C1 segment of cervical spinal cord (tissue), 14 donors: ENCODE results near the gene MLLT3.

ENCODE experiments used
- DNase-seq, 14 donors: peaks; one replicate each; lab custom pipeline; 2025; lab: John Stamatoyannopoulos, UW

The MLLT3 gene

DNA sequence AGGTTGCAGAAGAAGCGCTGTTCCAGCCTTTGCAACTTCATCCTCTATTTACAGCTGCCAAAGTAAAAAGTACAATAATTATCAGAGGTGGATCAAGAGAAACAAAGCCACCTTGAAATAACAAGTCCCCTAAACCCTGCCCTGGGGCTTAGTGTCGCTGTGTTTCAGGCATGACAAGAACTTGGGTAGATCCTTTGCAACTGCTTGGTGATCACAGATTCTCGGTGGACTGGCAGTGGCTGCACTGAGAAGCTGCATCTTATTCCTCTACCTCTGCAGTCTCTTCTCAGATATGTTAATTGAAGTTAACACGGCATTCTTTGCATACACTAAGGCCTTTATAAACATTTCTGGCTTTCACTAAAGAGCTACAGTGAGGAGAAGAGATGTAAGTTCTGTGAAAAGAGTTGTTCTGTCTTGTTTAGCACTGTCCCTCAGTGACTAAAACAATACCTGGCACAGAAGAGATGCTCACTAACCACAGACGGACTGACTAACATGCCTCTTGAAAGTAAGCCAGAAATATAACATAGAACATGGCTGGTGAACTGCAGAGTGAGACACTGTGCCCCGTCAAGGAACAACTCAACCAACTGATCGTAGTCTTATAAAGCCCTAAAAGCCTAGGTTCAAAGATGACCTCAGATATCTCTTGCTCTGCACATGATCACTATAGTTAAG, 144.2 kb downstream of the MLLT3 start:
- DNase-seq: no peak

DNA sequence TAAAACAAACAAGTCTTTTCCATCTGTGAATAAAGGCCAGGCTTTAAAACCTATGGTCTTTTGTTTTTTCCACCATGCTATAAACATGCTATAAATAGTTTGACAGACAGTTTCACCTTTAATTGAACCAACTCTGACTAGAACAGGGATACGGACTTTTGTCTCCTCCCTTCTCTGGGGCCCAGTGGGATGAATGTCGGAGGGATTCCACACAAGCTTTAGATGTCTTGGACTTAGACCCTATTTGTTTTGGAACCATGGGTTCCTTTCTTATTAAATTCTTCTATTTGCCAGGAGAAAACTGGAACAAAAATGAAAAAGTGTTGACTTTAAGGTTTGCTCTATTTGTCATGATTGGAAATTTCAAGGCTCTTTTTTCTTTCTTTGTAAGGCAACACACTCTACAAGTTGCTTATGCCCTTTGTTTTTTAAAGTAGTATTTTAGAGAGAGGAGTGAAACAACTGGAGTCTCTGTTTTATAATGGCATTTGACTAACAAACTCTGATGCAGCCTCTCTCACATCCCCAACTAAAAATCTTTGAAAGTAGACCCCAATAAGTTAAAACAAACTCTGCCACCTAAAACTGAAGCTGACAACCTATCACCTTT, 145.3 kb downstream of the MLLT3 start:
- DNase-seq: no peak

DNA sequence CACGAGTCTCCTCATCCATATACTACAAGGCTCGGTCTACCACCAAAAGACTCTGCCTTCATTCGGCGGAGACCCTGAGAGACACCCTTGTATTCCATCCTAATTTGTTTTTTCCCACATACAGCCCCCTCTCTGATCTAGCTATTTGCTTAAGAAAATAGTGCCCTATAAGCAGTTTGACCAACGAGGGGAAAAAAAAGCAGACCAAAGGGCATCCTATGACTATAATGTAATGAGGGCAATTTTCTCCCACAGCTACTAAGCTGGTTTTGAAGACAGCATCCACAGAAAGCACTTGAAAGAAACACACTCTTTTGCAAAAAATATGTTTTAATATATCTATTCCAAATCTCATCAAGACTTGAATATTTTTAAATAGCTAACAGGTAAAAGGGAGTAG, 147.8 kb downstream of the MLLT3 start:
- no peak for DNase-seq

DNA sequence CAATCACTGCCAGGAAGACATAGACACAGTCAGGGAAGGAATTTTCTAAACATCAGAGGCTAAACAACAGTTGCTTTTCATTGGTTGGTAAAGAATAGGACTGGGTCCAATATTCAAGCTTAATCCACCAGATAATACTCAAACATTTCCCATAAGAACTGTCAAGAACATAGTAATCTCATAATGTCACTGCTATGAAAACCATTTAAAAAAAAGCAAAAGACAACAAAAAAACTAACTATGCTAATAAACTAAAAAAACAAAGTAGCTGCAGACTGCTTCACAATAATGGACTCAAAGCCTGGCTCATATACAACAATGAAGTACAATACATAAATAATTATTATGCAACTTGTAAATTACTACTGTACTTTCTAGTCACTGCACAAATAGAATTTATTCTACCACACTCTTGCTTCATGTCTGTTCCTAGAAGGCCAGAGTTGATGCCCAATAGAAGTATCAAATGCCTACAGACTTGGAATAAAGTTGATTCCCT, 148.7 kb downstream of the MLLT3 start:
- DNase-seq: no peak

DNA sequence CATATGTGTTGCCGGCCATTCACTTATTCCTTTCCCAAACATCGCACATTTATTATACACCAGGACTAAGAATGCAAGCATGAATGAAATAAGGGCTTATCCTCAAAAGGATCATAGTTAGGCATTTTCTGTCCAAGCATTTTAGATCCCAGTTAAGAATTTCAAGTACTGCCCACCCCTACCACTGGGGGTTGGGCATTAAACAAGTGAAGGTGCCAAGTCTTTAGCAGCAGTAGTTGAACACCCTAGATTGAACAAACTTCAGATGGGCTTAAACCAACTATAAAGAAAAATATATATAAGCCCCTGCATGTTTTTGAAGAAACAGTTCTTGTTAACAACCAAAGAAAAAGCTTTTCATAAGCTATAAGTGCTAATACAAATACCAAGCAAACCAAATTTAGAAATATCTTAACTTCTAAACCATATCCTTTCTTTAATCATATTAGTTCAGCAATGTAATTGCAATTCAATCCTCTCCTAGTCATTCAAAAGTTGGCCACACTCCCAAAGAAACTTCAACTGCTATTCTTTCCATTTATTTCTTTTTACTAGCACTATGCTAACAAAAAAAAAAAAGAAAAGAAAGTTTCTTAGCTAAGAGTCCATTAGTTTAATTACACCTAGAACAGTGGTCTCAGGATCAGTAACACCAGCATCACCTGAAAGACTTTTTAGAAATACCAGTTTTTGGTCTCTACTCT, 149.8 kb downstream of the MLLT3 start:
- no peak for DNase-seq

DNA sequence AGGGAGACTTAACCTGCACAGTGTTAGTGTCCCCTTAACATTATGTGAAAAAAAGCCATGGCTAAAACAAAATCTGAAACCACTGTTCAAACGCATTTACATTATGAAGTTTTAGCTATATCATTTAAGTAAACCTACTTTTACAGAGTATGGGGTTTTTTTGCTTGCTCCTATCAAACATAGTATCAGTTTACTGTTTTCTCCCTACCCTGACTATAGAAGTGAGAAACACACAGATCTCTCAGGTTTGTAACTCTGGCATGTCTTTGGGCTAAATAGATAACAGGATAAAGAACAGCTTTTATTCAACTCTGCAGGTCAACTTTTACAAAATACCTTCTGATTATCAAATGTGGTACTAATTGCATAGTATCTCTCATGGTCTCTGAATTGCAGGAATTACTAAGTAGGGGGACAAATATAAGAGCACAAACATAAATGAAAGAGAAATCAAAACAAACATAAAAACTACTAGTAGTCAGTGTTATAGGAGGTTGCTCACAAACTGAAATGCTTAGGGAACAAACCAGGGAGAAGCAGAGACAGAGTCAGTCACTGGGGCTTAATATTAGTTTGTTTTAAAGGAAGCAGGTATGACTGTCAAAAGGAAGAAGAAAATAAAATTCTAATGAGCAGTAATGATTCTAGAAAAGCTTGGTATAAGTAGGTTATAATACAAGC, 155.8 kb downstream of the MLLT3 start:
- no peak for DNase-seq

DNA sequence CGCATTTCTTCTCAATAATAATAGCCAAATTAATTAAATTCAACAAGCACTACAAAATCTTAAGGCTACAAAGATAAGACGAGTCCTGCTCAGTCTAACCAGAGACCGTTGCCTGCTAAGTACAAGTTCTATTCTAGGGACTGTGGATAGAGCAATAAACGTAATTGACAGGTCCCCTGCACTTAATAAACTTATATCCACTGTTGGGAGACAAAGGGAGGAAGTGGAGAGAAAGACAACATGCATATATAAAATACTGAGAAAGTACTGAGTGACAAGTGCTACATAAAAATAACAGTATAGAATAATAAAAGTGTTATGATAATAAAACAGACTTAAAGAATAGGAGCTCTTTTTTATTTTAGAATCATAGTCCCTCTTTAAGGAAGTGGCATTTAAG, 158.1 kb downstream of the MLLT3 start:
- no peak for DNase-seq

DNA sequence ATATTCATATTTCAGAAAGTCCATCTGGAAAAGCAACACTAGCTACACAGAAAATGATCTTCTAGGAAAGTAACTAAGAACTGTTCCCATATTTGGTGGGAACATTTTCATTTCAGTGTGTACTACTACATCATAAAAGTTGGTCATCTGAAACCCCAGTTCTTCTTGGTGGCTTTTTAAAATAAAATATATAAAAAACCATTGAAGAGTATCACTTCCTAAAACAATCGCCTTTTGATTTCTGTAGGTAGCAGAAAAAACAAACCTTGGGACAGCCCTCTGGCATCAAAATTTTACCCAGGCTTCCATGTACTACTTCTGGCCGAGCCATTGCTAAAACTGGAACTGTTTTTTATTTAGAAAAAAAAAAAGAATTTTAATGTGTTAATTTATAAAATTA, 158.5 kb downstream of the MLLT3 start:
- DNase-seq: no peak

DNA sequence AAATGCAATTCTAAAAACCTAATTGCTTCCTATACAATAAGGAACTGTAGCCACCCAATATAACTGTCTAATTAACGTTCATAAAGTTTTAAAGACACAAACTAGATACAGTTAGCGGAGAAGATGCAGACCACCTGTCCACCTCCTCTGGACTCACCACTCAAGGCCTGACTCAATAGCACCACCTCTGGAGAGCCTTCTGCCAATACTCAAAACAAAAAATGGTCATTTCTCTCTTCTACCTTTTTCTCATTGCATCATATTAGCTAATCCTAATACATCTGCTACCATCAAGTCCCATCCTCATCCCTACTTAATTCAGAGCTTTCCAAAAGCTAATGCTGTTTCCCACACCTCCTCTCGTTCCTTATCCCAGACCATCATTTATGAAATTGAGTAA, 159.9 kb downstream of the MLLT3 start:
- no peak for DNase-seq

DNA sequence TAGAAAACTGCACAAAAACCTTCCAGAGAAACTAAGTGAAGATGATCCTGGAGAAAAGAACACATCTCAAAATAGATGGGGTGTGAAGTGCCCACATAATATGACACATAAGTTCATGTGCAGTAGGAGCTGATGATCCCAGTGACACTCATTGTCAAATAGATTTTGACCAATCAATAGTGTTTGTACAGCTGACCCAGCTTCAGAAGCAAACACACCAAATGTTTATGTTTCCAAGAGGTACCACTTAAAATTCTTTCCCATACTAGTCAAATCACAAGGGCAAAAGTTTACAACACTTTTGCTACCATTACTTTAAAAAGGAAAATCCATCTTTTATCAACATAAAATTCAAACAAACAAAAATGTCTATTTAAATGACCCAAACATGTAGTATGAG, 175.0 kb downstream of the MLLT3 start:
- DNase-seq: no peak

DNA sequence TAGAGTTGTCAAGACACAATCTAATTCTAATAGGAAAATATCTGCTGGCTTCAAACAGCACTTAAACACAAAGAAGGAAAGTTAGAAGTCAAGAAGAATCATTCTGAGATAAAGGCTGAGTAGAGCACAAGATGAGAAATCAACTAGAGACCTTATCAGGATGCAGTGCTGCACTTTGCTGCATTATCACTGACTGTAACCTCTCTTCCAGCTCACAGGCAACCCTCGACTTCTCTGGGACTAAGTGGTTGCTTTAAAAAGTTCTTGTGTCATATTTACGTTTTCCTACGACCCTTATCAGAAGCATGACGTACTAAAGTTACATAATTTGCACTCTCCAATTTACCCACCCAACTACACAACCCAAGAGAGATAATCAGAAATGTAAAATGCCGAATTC, 176.1 kb downstream of the MLLT3 start:
- no peak for DNase-seq

DNA sequence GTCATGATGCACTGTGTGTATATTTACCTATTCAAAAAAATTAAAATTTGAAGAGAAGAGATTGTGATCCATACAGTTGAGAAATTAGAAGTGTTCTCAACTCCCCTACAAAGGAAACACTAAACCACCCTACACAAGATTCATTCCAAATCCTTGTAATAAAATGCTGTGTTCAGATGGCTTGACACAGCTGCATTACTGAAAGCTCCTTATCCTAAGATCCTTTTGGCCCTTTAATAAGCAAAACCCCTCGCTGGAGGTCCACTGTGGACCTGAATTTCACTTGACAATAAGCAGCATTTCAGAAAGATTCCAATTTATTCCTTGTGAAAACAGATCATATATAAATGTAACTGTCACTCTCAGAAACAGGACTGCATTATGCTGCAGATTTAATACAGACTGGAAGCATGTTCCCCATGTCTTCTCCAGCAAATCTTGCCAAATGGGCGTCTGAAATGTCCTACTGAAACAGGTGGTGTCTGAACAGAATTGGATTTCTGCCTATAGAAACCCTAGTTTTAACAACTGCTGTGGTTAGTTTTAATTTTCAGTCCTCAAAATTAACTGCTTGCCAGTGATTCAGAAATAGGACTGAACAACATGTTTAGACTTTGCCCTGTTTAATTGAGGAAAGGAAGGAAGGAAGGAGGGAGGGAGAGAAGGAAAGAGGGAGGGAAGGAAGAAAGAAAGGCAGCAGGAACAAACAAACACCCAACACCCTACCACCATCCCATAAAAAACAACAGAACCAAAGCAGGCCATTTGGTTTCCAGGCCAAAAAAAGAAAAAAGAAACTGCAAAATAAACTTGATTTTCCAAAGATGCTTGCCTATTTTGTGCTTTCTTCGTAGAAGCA, 179.6 kb downstream of the MLLT3 start:
- DNase-seq: peak in 1 of 14 donors; percentile 87

DNA sequence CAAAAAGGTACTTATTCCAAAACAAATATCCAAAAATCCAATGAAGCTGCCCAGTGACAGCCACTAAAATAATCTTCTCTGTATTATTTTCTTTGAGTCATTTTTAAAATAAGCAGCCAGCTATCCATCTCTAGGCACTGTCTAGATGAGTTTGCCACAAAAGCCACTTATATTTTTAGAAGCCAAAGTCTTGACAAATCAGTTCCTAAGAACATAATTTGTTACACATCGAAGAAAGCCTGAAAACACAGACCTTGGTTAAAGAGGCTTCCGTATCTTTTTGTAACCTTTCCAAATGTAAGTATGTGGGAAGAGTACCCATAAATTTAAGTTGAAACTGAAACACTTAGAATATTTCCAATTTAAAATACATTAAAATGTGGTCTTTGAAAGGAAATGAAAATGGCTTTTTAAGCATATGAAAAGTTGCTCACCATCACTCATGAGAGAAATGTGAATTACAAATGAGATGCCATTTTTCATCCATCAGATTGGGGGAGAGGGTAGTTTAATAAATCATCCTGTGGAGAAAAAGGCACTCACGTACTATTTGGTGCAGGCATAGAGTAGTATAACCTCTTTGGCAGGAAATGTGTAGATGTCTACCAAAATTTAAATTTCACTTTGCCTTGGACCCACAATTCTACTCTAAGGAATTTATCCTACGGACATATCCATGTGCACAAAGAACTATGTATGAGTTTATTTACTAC, 180.4 kb downstream of the MLLT3 start:
- no peak for DNase-seq

DNA sequence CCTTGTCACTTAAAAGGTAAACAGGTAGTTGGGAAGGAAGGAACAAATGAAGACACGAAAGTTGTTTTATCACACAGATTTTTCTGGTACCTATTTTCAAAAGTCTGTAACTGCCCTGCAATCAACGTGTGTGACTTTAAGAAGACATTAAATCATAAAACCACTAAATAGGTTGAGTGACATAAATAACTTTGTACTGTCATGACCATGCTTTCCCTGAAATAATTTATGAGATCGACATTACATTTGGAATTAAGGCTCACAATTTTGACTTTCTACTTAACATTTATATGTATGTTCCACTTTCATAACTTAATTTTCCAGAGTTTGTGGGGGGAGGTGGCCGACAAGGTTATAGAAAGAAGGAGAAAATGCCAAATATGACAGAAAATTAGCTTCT, 181.1 kb downstream of the MLLT3 start:
- no peak for DNase-seq

DNA sequence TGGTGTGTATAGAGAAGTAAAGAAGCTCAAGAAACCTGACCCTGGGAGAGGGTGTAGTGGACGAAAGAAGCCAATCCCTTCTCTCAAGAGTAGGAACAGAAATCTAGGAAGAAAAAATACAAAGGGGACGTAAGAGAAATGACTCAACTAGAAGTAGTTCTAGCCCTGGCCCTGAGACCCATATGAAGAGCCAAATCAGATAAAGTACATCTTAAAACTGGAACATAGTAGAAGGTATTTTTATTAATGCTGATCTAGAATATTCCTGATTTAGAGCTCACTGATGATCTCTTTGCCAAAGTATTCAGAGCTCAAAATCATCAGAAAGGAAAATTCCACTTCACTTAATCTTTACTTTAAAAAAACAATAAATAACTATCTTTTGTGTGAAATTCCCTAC, 184.8 kb downstream of the MLLT3 start:
- DNase-seq: no peak

DNA sequence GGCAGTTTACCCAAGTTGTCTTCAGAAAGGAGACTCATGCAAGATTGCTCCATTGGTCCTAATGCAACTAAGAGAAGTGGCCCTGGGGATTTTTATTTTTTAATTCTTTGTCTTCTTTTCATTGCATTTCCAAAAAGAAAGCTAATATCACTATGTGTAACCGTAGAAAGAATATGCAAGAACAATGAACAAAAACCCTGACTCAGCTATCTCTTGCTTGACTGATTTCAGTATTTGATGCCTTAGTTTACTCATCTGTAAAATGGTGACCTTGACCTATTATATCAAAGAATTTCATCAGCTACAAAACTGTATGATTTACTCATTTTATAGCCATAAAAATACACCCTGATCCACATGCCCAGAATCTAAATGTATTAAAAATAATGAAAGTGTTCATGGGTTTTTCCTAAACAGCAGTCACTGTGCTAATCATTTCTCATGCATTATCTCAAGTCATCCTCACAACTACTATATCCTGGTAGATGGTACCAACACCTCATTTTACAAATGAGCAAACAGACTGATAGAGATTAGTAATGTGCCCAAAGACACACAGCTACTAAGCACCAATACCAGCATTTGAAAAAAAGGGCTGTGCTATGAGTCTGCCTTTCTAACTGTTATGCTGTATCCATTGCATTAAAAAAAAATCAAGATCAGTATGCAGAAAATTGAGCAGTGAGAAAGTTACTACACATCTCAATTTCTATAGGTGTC, 185.7 kb downstream of the MLLT3 start:
- DNase-seq: no peak

DNA sequence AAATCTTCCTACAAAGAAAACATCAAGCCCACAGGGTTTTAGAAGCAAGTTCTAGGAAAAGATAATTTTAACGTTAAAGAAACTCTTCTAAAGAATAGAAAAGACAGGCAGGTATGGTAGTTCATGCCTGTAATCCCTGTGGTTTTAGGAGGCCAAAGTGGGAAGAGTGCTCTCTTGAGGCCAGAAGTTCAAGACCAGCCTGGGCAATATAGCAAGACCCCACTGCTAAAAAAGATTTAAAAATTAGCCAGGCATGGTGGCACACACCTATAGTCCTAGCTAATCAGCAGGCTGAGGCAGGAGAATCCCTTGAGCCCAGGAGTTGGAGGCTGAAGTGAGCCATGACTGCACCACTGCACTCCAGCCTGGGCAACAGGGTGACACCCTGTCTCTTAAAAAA, 193.3 kb downstream of the MLLT3 start:
- DNase-seq: no peak

DNA sequence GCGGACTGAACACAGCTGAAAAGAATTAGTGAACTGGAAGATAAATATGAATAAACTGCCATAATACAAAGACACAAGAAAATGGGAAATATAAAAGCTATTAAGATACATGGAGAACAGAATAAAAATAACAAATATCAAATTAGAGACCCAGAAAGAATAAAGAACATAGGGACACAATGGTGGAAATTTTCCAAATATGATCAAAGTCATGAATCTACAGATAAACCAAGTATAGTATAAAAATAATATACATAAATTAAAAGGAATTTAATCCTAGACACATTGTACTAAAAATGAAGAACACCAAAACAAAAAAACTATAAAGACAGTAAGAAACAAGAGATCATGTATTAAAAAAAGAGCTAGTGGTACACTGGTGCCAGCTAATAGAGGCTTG, 194.9 kb downstream of the MLLT3 start:
- no peak for DNase-seq

DNA sequence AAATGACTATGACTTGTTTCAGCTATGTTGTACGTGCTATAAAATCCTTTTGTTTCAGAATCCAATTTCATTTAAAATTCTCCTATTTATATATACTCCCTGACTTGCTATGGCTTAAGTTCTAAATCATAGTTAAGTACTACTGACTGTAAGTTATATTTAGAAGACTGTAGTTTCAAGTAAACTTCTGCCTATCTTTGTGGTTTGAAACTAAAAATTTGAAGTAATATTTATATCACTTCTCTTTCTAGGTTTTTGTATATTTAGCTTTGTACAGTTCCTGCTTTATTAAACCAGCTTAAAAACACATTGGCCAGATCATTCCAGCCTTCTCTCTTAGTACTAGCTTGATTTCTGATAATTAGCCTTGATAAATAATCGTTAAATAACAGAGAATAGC, 196.3 kb downstream of the MLLT3 start:
- DNase-seq: no peak

DNA sequence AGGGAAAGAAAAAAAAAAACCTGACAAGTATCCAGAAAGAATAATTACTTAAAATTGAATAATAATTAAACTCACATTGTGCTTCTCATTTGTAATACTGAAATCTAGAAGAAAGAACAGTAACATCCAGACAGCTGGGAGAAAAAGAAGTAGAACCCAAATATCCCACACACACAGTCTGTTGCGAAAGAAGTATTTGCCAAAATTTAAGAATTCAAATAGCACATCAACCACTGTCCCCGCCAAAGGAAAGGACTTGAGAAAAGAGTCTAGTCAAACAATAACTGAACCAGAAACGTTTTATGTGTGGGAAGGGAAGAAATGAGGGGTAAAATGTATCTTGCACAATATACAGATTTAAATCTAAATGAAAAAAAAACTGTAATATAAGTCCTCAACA, 202.8 kb downstream of the MLLT3 start:
- DNase-seq: no peak
